H1 (cell line): Measurements from ENCODE around the gene CBFB. TPM values are rescaled to one million over a fixed set of nuclear protein-coding genes. Genes with fewer than 3 reads are reported as not detected.

Experiments
- CTCF ChIA-PET: fragments of 300-600 bp; sonication (Branson Sonifier 250); formaldehyde crosslinking; loops from one replicate; lab custom pipeline; 2021; ENCODE audit not compliant: partially characterized antibody; lab: Charles Lee
- POLR2A ChIA-PET: fragments of 300-600 bp; sonication (Branson Sonifier 250); formaldehyde crosslinking; loops from one replicate; lab custom pipeline; 2021; ENCODE audit warnings: inconsistent platforms; ENCODE audit not compliant: partially characterized antibody; lab: Charles Lee
- DNase-seq, 2 experiments: peaks; one replicate each; pipeline versions ENCODE4 v3.0.0 to v3.0.0-alpha.2; 2010 to 2022; ENCODE audit warnings: low spot score in 2 of 2, low read depth in 1 of 2, mixed read lengths in 1 of 2
- FAIRE-seq: peaks from 2 replicates; lab custom pipeline; 2011; peaks lifted over from hg19 to GRCh38; lab: Jason Lieb, UNC
- H2AFZ ChIP-seq: 2 replicates; pipeline ENCODE4 v1.8.1; 2012; ENCODE audit warnings: low read length, inconsistent platforms
- H2AK5ac ChIP-seq: 2 replicates; pipeline ENCODE4 v1.6.1; 2013; ENCODE audit warnings: low read depth, low read length
- H2BK120ac ChIP-seq: replicated peaks from 2 replicates; pipeline ENCODE3; 2013; ENCODE audit warnings: low read depth, low read length, inconsistent platforms
- H2BK12ac ChIP-seq: 2 replicates; pipeline ENCODE4 v1.6.1; 2013; ENCODE audit warnings: low read depth, low read length
- H2BK15ac ChIP-seq: 2 replicates; pipeline ENCODE4 v1.6.1; 2013; ENCODE audit warnings: low read length
- H2BK20ac ChIP-seq: 2 replicates; pipeline ENCODE4 v1.6.1; 2013; ENCODE audit warnings: low read length
- H2BK5ac ChIP-seq: 2 replicates; pipeline ENCODE4 v1.6.1; 2013; ENCODE audit warnings: low read depth, low read length
- H3K14ac ChIP-seq: 2 replicates; pipeline ENCODE4 v1.6.1; 2013; ENCODE audit warnings: inconsistent platforms; ENCODE audit not compliant: insufficient read length
- H3K18ac ChIP-seq: 2 replicates; pipeline ENCODE4 v1.6.1; 2013; ENCODE audit warnings: low read length; ENCODE audit errors: extremely low read depth
- H3K23ac ChIP-seq: 2 replicates; pipeline ENCODE4 v1.6.1; 2013; ENCODE audit warnings: inconsistent platforms; ENCODE audit not compliant: insufficient read length
- H3K23me2 ChIP-seq: 2 replicates; pipeline ENCODE4 v1.6.1; 2013; ENCODE audit warnings: low read depth, low read length
- H3K27ac ChIP-seq: 2 replicates; pipeline ENCODE4 v1.6.1; 2011; ENCODE audit warnings: low read depth, low read length, inconsistent platforms
- H3K27me3 ChIP-seq, 4 experiments: replicated peaks in 1 of 4; 1 replicate in 1 of 4; 2 replicates in 3 of 4; pipeline versions ENCODE4 v1.6.1 to v1.8.1; 2011 to 2013; ENCODE audit warnings: low read length in 3 of 4, mild to moderate bottlenecking in 3 of 4, inconsistent platforms in 2 of 4, mixed read lengths in 2 of 4, moderate library complexity in 1 of 4; ENCODE audit not compliant: control insufficient read depth in 3 of 4, insufficient read depth in 3 of 4; ENCODE audit errors: extremely low read depth in 1 of 4
- H3K36me3 ChIP-seq, 4 experiments: 2 replicates each; pipeline versions ENCODE4 v1.6.1 to v1.8.1; 2011 to 2013; ENCODE audit warnings: mild to moderate bottlenecking in 4 of 4, low read length in 3 of 4, moderate library complexity in 2 of 4, control low read depth in 1 of 4, inconsistent platforms in 1 of 4; ENCODE audit not compliant: insufficient read depth in 4 of 4, control insufficient read depth in 2 of 4
- H3K4ac ChIP-seq: replicated peaks from 2 replicates; pipeline ENCODE3; 2013; ENCODE audit warnings: low read length, low read depth, mixed read lengths, inconsistent platforms; ENCODE audit not compliant: insufficient read length
- H3K4me1 ChIP-seq, 4 experiments: replicated peaks in 1 of 4; 1 replicate in 1 of 4; 2 replicates in 3 of 4; pipeline versions ENCODE4 v1.6.1 to v1.8.1; 2011 to 2013; ENCODE audit warnings: low read length in 3 of 4, inconsistent platforms in 2 of 4, mixed read lengths in 1 of 4; ENCODE audit not compliant: insufficient read depth in 4 of 4, control insufficient read depth in 3 of 4
- H3K4me2 ChIP-seq, 2 experiments: 2 replicates each; pipeline versions ENCODE4 v1.6.1 to v1.8.1; 2011 to 2013; ENCODE audit warnings: low read depth in 2 of 2, low read length in 2 of 2, control low read depth in 1 of 2, inconsistent platforms in 1 of 2, mild to moderate bottlenecking in 1 of 2; ENCODE audit not compliant: insufficient read depth in 1 of 2
- H3K4me3 ChIP-seq, 4 experiments: fragments of 200-600, 300-600 bp in 1 of 4; sonication (generic), shearing (Covaris generic), sonication (Bioruptor Twin) in 1 of 4; 2 replicates each; pipeline versions ENCODE4 v1.5.1 to v1.8.1; 2011 to 2016; ENCODE audit warnings: low read length in 4 of 4, low read depth in 3 of 4, control low read depth in 2 of 4, inconsistent platforms in 2 of 4, mild to moderate bottlenecking in 2 of 4, mixed read lengths in 1 of 4, moderate library complexity in 1 of 4; ENCODE audit not compliant: insufficient read depth in 2 of 4; ENCODE audit errors: extremely low read depth in 1 of 4
- H3K56ac ChIP-seq: replicated peaks from 2 replicates; pipeline ENCODE3; 2013; ENCODE audit warnings: low read depth, mild to moderate bottlenecking, mixed read lengths, low read length, inconsistent platforms; ENCODE audit not compliant: insufficient read length
- H3K79me1 ChIP-seq: 2 replicates; pipeline ENCODE4 v1.6.1; 2013; ENCODE audit warnings: low read depth, low read length, control low read depth
- H3K79me2 ChIP-seq, 2 experiments: 2 replicates each; pipeline versions ENCODE4 v1.6.1 to v1.8.1; 2012 to 2013; ENCODE audit warnings: low read length in 2 of 2, mild to moderate bottlenecking in 2 of 2, inconsistent platforms in 1 of 2; ENCODE audit not compliant: insufficient read depth in 2 of 2, control insufficient read depth in 1 of 2
- H3K9ac ChIP-seq, 4 experiments: replicated peaks in 1 of 4; 1 replicate in 1 of 4; 2 replicates in 3 of 4; pipeline versions ENCODE4 v1.6.1 to v1.8.1; 2011 to 2013; ENCODE audit warnings: low read depth in 3 of 4, low read length in 3 of 4, control low read depth in 2 of 4, mild to moderate bottlenecking in 2 of 4, moderate library complexity in 2 of 4, inconsistent platforms in 1 of 4; ENCODE audit errors: extremely low read depth in 1 of 4
- H3K9me3 ChIP-seq, 2 experiments: 2 replicates each; pipeline versions ENCODE4 v1.6.1 to v1.8.1; 2012 to 2013; ENCODE audit warnings: mild to moderate bottlenecking in 2 of 2, moderate library complexity in 2 of 2, control low read depth in 1 of 2, inconsistent platforms in 1 of 2, low read depth in 1 of 2, low read length in 1 of 2, mixed read lengths in 1 of 2; ENCODE audit not compliant: insufficient read depth in 2 of 2
- H4K20me1 ChIP-seq, 2 experiments: replicated peaks in 1 of 2; 2 replicates each; pipeline versions ENCODE3 to v1.8.1; 2011 to 2013; ENCODE audit warnings: inconsistent platforms in 2 of 2, low read length in 2 of 2, mild to moderate bottlenecking in 1 of 2; ENCODE audit not compliant: insufficient read depth in 2 of 2, control insufficient read depth in 1 of 2
- H4K5ac ChIP-seq: 2 replicates; pipeline ENCODE4 v1.6.1; 2013; ENCODE audit warnings: low read length, low read depth, mixed read lengths, inconsistent platforms; ENCODE audit not compliant: insufficient read length
- H4K8ac ChIP-seq: 2 replicates; pipeline ENCODE4 v1.8.0; 2013; ENCODE audit warnings: mild to moderate bottlenecking, moderate library complexity, low read length, inconsistent platforms; ENCODE audit not compliant: insufficient read depth; ENCODE audit errors: extremely low read depth
- H4K91ac ChIP-seq: replicated peaks from 2 replicates; pipeline ENCODE3; 2013; ENCODE audit warnings: low read length, mixed read lengths, inconsistent platforms; ENCODE audit not compliant: insufficient read length
- CBX8 ChIP-seq: fragments of 300-800, 300-1000 bp; sonication (generic); IDR thresholded peaks from 2 replicates; pipeline ENCODE4 v1.7.1; 2016; ENCODE audit warnings: low read depth, low read length, borderline replicate concordance
- GTF2F1 ChIP-seq: IDR thresholded peaks from 2 replicates; pipeline ENCODE4 v1.6.1; 2012; ENCODE audit warnings: low read depth, low read length, improper control_type of control experiment, borderline replicate concordance
- HDAC6 ChIP-seq: IDR thresholded peaks from one replicate; pipeline ENCODE4 v1.7.1; 2012; ENCODE audit warnings: low read depth, mild to moderate bottlenecking, inconsistent platforms, low read length, moderate library complexity
- JUN ChIP-seq: IDR thresholded peaks from 2 replicates; pipeline ENCODE4 v1.6.1; 2011; ENCODE audit warnings: low read depth, mild to moderate bottlenecking, improper control_type of control experiment, low read length
- KDM1A ChIP-seq: fragments of 200-600, 300-600 bp; sonication (generic); IDR thresholded peaks from 2 replicates; pipeline ENCODE4 v1.7.1; 2016; ENCODE audit warnings: mild to moderate bottlenecking, low read length, borderline replicate concordance
- POLR2AphosphoS5 ChIP-seq: IDR thresholded peaks from 2 replicates; pipeline ENCODE4 v1.6.1; 2011; ENCODE audit warnings: low read depth, low read length
- RBBP5 ChIP-seq: IDR thresholded peaks from 2 replicates; pipeline ENCODE4 v1.7.1; 2012; ENCODE audit warnings: low read depth, mild to moderate bottlenecking, inconsistent platforms, low read length, moderate library complexity, borderline replicate concordance
- SIX5 ChIP-seq: IDR thresholded peaks from 2 replicates; pipeline ENCODE4 v1.6.1; 2011; ENCODE audit warnings: mild to moderate bottlenecking, low read depth, low read length
- TAF7 ChIP-seq: optimal IDR thresholded peaks from 2 replicates; pipeline ENCODE3; 2011; ENCODE audit warnings: low read depth, mild to moderate bottlenecking, inconsistent platforms, low read length, moderate library complexity, borderline replicate concordance
- TBP ChIP-seq: IDR thresholded peaks from 2 replicates; pipeline ENCODE4 v1.6.1; 2011; ENCODE audit warnings: low read depth, low read length, improper control_type of control experiment
- YY1 ChIP-seq: IDR thresholded peaks from 2 replicates; pipeline ENCODE4 v1.6.1; 2011; ENCODE audit warnings: low read depth, mild to moderate bottlenecking, low read length
- WGBS, 2 experiments: shearing (Covaris generic) in 1 of 2; methylation state at CpG; one replicate each; pipeline versions ENCODE4 v1.1.6 to v1.1.7; 2013 to 2015; ENCODE audit warnings: low lambda C conversion rate in 2 of 2, mixed read lengths in 2 of 2, inconsistent platforms in 1 of 2, low coverage in 1 of 2, missing lambda C conversion rate in 1 of 2; ENCODE audit not compliant: insufficient replicate concordance in 2 of 2, insufficient coverage in 1 of 2, insufficient read length in 1 of 2; ENCODE audit errors: extremely low coverage in 1 of 2, missing lambda C conversion rate in 1 of 2; 5-methylcytosine and 5-hydroxymethylcytosine counted together
- polyA plus RNA-seq, 7 experiments: library from polyadenylated mRNA; depleted of rRNA in 3 of 7; stranded (reverse) in 5 of 7; unstranded in 2 of 7; fragments of >200 nt in 5 of 7; fragments of 200-250 nt in 2 of 7; gene quantifications; 1 replicate in 5 of 7; 2 replicates in 1 of 7; 4 replicates in 1 of 7; pipeline versions ENCODE4 v1.2.1 to v1.2.3, GENCODE V29; 2011 to 2013; ENCODE audit warnings: missing spikeins in 2 of 7, mixed read lengths in 2 of 7
- total RNA-seq: library from RNA; stranded (reverse); fragmentation: NEBNext Ultra II Directional; extraction: Animal tissue kit (Norgen Biotek cat#: 25700); gene quantifications from 2 replicates; pipeline ENCODE4 v1.2.1, GENCODE V29; 2021

The CBFB gene
- total and polyA plus RNA-seq, 2 of the 8 experiments (the other 6 are each of a cell fraction or from before 2014, with no cell fraction given) = 11.5 to 31.6 TPM

DNA sequence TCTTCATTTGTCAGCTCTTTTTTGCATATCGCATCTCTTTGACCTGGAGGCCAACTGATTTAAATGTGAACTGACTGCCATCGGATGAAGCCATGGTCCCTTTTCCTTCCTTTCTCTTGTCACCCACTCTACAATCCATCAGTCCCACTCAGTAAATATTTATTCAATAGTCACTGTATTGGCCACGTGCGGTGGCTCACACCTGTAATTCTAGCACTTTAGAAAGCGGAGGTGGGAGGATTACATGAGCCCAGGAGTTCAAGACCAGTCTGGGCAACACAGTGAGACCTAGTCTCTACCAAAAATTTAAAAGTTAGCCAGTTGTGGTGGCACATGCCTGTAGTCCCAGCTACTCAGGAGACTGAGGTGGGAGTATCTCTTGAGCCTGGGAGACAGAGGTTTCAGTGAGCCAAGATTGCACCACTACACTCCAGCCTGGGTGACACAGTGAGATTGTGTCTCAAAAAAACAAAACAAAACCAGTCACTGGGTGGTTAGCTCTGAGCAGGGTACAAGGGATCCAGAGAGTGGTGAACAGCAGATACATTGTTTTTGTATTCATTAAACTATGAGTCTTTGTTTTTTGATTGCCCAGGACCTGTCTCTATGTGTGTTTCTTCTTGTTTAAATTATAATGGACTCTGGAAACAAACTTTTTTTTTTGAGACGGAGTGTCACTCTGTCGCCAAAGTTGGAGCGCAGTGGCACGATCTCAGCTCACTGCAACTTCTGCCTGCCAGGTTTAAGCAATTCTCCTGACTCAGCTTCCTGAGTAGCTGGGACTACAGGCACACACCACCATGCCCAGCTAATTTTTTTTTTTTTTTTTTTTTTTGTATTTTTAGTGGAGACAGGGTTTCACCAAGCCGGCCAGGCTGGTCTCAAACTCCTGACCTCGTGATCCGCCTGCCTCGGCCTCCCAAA, 87.7 kb downstream of the CBFB start:
- Histone ChIP-seq H3K18ac (no peak overlapping the region), H4K91ac (no peak overlapping the region), H2AFZ (no peak overlapping the region), H3K9ac (no peak overlapping the region), H4K20me1 (peaks cover 3 to 9% of the 10 kb centered on the region in 2 experiments), H3K23me2 (no peaks in the 10 kb centered on the region), H2BK15ac (no peak overlapping the region), H2BK12ac (no peak overlapping the region), H3K27ac (no peak overlapping the region), H3K9me3 (no peaks in the 10 kb centered on the region), H3K4me2 (no peak overlapping the region), H3K14ac (no peak overlapping the region), H4K8ac (no peak overlapping the region), H2BK120ac (no peak overlapping the region), H3K79me2 (peaks cover 4 to 44% of the 10 kb centered on the region in 2 experiments; a peak in 3 of 4 replicates), H3K4me1 (0 out of 7 replicates have a peak, but pooled peaks cover 0 to 2% (median 0%) of the 10 kb centered on the region in 4 experiments), H3K27me3 (no peaks in the 10 kb centered on the region), H3K23ac (no peak overlapping the region), H2AK5ac (no peak overlapping the region), H2BK5ac (no peak overlapping the region), H3K4me3 (no peak overlapping the region), H3K4ac (no peak overlapping the region), H3K79me1 (peaks cover 11% of the 10 kb centered on the region; the same call in 1 of the 2 replicates), H3K36me3 (peaks cover 0 to 10% (median 2%) of the 10 kb centered on the region in 4 experiments; a peak in 3 of 8 replicates), H4K5ac (no peak overlapping the region), H3K56ac (no peak overlapping the region), H2BK20ac (no peak overlapping the region)
- TF ChIP-seq KDM1A (no peak), JUN (no peak), TBP (no peak), POLR2AphosphoS5 (no peak), GTF2F1 (no peak), HDAC6 (no peak), CBX8 (no peak), YY1 (no peak), TAF7 (no peak), RBBP5 (no peak), SIX5 (no peak)
- CTCF ChIA-PET = interaction anchor here (0.6 to 3.6 kb wide), 10 partner anchors 9 to 140 kb away, joined by 3 to 22 read pairs (median 5); partner anchors contain the start of genes B3GNT9, FBXL8 and TRADD
- FAIRE-seq (no peak), DNase-seq (no peak)
- 91% methylated on average over 13 of the region's 13 CpGs; no CpG with 5 or more reads in 1 of the 2 experiments for WGBS, 2 experiments
- POLR2A ChIA-PET = no interaction called here
